Left lung (tissue), 10 donors: Measurements from ENCODE around the gene LNX2. TPM values are rescaled to one million over a fixed set of nuclear protein-coding genes. Genes with fewer than 3 reads are reported as not detected.

ENCODE experiments used
- ATAC-seq: fragments of 200-7000 bp; cut with Tn5 transposase; one replicate; pipeline ENCODE4 v1.9.1; 2020; ENCODE audit warnings: moderate library complexity
- DNase-seq, 4 donors: peaks; one replicate each; pipeline ENCODE4 v3.0.0-alpha.2; 2013 to 2020
- H3K27ac ChIP-seq, 2 donors: fragments of 200-600 bp; sonication (generic) in 1 of 2; one replicate each; pipeline versions ENCODE4 v1.5.0 to v1.8.0; 2020 to 2021
- H3K27me3 ChIP-seq, 2 donors: fragments of 200-600 bp; sonication (generic) in 1 of 2; one replicate each; pipeline versions ENCODE4 v1.5.0 to v1.8.0; 2020 to 2021
- H3K36me3 ChIP-seq, 2 donors: fragments of 200-600 bp; sonication (generic) in 1 of 2; one replicate each; pipeline versions ENCODE4 v1.5.0 to v1.8.0; 2020 to 2021
- H3K4me1 ChIP-seq, 2 donors: fragments of 200-600 bp; one replicate each; pipeline ENCODE4 v1.8.0; 2021
- H3K4me3 ChIP-seq, 2 donors: fragments of 200-600 bp; sonication (generic) in 1 of 2; one replicate each; pipeline versions ENCODE4 v1.5.0 to v1.8.0; 2020 to 2021; ENCODE audit warnings: mild to moderate bottlenecking in 1 of 2
- H3K9me3 ChIP-seq, 2 donors: fragments of 200-600 bp; sonication (generic) in 1 of 2; one replicate each; pipeline versions ENCODE4 v1.5.0 to v1.8.0; 2020 to 2021
- intact Hi-C, 2 donors: fragments of 100-400 bp; cut with DNase I; formaldehyde crosslinking; loops; one replicate each; pipeline versions ENCODE4 v1.11.2 to v1.14.2; 2022
- polyA plus RNA-seq, 6 donors: library from polyadenylated mRNA; unstranded; fragments of 120-200 nt; gene quantifications; one replicate each; pipeline ENCODE4 v1.2.1, GENCODE V29; 2013; ENCODE audit not compliant: insufficient read length in 6 of 6
- total RNA-seq, 2 donors: library from RNA; stranded (reverse); fragmentation: NEBNext Ultra II Directional; extraction: Animal tissue kit (Norgen Biotek cat#: 25700); gene quantifications; one replicate each; pipeline ENCODE4 v1.2.1, GENCODE V29; 2021
- TF ChIP-seq, protein P1 (sequence below), 2 donors: fragments of 200-600 bp; sonication (generic) in 1 of 2; IDR thresholded peaks; one replicate each; pipeline versions ENCODE4 v1.5.0 to v1.8.0; 2021; ENCODE audit warnings: antibody characterized with exemption in 2 of 2
- donor health status: DM: no; HTN: yes; CAD: no.
- donor health status: DM: no; HTN: no; CAD: no.

The LNX2 gene
- total and polyA plus RNA-seq, 8 donors, result 16.0 to 25.9 (median 17.8) TPM

DNA sequence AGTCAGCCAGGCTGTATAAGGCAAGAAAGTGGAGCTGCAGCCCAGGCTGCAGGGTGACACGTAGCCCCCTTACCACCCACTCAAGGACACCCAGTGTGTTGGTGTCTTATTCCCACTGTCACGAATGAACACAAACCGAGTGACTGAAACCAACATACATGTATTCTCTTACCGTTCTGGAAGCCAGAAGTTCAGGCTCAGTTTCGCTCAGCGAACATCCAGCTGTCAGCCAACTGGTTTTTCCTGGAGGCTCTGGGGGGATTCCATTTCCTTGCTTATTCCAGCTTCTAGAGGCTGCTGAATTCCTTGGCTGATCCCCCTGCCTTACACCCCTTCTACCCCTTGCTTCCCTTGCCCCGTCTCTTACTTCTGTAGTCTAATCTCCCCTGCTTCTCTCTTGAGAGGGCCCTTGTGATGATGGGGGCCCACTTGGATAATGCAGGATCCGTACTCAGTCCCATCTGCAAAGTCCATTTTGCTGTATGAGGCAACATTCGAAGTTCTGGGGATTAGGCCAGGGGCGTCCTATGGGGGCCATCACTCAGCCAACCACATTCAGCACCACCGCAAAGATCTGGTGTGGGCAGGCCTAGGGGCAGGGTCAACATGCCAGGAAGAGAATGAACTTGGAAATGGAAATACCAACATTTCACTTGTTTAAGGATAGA lies 122.6 kb downstream of the LNX2 start:
- TF ChIP-seq, protein P1, sequence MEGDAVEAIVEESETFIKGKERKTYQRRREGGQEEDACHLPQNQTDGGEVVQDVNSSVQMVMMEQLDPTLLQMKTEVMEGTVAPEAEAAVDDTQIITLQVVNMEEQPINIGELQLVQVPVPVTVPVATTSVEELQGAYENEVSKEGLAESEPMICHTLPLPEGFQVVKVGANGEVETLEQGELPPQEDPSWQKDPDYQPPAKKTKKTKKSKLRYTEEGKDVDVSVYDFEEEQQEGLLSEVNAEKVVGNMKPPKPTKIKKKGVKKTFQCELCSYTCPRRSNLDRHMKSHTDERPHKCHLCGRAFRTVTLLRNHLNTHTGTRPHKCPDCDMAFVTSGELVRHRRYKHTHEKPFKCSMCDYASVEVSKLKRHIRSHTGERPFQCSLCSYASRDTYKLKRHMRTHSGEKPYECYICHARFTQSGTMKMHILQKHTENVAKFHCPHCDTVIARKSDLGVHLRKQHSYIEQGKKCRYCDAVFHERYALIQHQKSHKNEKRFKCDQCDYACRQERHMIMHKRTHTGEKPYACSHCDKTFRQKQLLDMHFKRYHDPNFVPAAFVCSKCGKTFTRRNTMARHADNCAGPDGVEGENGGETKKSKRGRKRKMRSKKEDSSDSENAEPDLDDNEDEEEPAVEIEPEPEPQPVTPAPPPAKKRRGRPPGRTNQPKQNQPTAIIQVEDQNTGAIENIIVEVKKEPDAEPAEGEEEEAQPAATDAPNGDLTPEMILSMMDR (IDR thresholded peaks at IDR 0.05), result no peak
- intact Hi-C loops, result no loop called here

DNA sequence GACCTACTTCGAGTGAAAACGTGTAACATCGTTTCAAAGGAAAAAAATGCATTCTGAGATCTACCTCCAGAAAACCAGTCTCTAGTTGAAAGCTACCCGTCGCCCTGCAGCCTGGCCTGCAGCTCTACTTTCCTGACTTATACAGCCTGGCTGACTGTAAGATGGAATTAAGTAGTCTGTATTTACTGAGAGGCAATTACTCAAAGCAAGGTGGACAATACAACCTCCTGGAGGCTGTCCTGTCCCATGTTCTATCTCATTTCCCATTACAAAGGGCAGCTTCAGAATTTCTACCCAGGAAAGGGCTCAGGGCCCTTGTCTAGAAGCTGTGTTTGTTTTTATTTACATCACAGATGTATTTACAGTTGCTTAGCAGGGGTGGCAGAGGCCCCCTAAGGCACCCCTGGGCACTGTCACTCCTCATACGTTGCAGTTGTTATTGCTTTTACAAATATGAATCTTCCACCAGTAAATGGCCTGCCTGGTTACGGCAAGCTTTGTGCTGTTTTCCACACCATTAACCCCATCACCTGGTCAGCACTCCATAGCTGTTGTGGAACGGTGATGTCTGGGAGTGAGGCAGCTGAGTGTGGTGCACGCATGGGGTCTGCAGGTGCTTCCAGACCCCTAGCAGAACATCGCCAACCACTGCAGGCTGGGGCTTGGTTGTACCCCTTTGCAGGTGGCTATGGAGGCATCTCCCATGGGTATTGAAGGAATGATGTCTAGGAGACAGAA lies 123.6 kb downstream of the LNX2 start:
- no peak for ATAC-seq
- no peaks in the 10 kb centered on the region for H3K36me3 ChIP-seq
- no peaks in the 10 kb centered on the region for H3K9me3 ChIP-seq
- no peak overlapping the region for H3K27ac ChIP-seq
- intact Hi-C loops, result no loop called here
- TF ChIP-seq, protein P1 (IDR thresholded peaks at IDR 0.05), result no peak
- H3K4me3 ChIP-seq, result no peak overlapping the region
- H3K27me3 ChIP-seq, result no peaks in the 10 kb centered on the region
- no peaks in the 10 kb centered on the region for H3K4me1 ChIP-seq
- DNase-seq, result no peak

More for the DNA sequence above, 122.6 kb downstream of the LNX2 start:
- no peaks in the 10 kb centered on the region for H3K4me1 ChIP-seq
- H3K9me3 ChIP-seq, result no peaks in the 10 kb centered on the region
- no peaks in the 10 kb centered on the region for H3K36me3 ChIP-seq
- ATAC-seq (no peak), DNase-seq (no peak)
- no peak overlapping the region for H3K4me3 ChIP-seq
- no peak overlapping the region for H3K27ac ChIP-seq
- no peaks in the 10 kb centered on the region for H3K27me3 ChIP-seq

DNA sequence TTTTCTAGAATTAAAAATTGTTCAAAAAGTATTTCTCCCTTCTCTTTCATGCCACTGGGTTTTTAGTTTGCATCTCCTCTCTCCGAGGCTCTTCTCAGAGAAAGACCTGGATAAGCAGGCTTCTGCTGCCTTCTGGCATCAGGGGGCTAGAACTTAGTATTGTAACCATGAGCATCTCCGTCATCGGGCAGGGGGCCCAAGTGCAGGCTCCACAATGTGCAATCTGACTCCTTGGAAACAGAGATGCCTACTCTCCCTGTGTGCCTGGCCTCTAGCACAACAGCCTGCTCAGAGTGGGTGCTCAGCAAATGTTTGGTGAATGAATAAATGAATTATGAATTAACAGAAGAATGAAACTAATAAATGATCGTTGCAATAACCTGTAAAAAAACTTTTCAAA lies 124.3 kb downstream of the LNX2 start:
- ATAC-seq, result no peak
- Histone ChIP-seq H3K9me3 (no peaks in the 10 kb centered on the region), H3K4me1 (no peaks in the 10 kb centered on the region), H3K36me3 (no peaks in the 10 kb centered on the region), H3K4me3 (no peak overlapping the region), H3K27ac (no peak overlapping the region), H3K27me3 (no peaks in the 10 kb centered on the region)
- TF ChIP-seq, protein P1 (IDR thresholded peaks at IDR 0.05), result no peak
- intact Hi-C loops, result no loop called here
- DNase-seq, result no peak

Other genes starting within 250 kb of the LNX2 start
- gene GTF3A, start 195.9 kb downstream of the LNX2 start, total RNA-seq, result 100 to 1,000 TPM in 1 of 2 donors, 10 to 100 TPM in 1; 66.6 to 124 TPM
- 10 to 100 TPM; 68.3 to 91.9 (median 77.5) TPM for gene GTF3A, start 195.9 kb downstream of the LNX2 start, polyA plus RNA-seq
- gene MTIF3, start 170.0 kb downstream of the LNX2 start, total RNA-seq, result 10 to 100 TPM; 43.4 to 44.6 TPM
- gene MTIF3, start 170.0 kb downstream of the LNX2 start, polyA plus RNA-seq, result 10 to 100 TPM; 62.4 to 70.0 (median 67.5) TPM
- 100 to 1,000 TPM; 100 to 121 TPM for gene POLR1D, start 1.4 kb upstream of the LNX2 start, total RNA-seq
- gene POLR1D, start 1.4 kb upstream of the LNX2 start, polyA plus RNA-seq, result 100 to 1,000 TPM; 133 to 164 (median 152) TPM
- not detected for gene GSX1, start 172.0 kb upstream of the LNX2 start, total RNA-seq
- gene GSX1, start 172.0 kb upstream of the LNX2 start, polyA plus RNA-seq, result not detected